AG08396 (cell line): Measurements from ENCODE around the gene DZIP3.

Experiments
- DNase-seq: peaks from one replicate; pipeline ENCODE4 v3.0.0; 2012; ENCODE audit warnings: low spot score, mixed read lengths

The DZIP3 gene

DNA sequence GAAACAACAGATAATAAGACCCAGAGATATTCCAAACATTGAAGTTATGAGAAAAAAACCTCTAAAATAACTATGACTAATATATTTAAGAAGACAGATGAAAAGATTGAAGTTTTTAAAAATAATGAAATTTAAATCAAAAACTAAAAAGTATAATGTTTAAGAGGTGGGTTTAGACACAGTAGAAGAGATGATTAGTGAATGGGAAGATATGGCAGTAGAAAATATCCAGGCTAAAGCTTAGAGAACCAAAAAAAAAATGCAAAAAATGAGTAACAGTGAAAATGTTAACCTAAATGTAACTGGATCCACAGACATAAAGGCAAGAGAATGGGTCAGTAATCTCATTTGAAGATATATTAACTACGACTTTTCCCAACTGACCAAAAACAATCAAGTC is 115.5 kb downstream of the DZIP3 start:
- no peak for DNase-seq

DNA sequence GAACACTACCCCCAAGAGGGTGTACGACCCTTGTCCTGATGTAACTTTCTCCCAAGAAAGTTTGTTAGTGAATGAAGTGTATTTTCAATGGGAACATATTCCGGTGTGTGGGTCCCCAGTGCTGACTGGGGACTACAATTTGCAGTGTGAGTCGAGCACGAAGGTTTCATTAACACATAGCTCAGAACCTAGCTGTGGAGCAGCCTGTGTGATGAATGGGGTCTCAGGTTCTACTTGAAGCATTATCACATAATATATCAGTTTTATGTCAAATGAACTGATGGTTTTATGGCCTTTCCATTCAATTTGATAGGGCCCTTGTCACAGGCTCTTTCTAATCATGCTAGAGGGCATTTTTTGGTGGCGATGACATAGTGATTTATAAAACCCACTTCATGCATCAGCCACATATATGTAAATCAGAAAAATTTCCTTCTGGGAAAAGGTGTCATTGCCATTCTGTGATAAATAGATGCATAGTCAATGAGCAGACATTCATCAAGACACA is 123.5 kb downstream of the DZIP3 start:
- no peak for DNase-seq

GRCh38 chr3:108713816-108714215 is 124.3 kb downstream of the DZIP3 start:
- DNase-seq: no peak

DNA sequence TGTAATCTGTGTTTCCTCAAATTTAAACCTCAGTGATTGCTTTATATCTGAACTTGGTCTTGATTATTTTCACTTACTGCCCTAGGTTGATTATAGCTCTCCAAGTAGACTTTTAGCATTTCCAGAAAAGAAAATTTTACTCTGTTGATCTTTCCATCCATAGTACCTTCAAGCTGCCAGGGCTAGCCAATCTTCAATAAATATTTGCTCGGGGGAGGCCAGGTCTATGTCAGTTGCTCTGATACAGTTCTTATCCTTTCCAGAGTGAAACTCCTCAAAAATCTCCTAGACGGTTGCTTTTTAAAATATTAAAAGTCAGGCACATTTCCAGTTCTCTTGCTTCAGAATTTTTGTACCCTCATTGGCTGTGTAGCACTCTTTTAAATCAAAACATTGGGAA is 128.9 kb downstream of the DZIP3 start:
- no peak for DNase-seq

- DNase-seq: no peak
These were observed 129.8 kb downstream of the DZIP3 start for GRCh38 chr3:108719178-108719806.

DNA sequence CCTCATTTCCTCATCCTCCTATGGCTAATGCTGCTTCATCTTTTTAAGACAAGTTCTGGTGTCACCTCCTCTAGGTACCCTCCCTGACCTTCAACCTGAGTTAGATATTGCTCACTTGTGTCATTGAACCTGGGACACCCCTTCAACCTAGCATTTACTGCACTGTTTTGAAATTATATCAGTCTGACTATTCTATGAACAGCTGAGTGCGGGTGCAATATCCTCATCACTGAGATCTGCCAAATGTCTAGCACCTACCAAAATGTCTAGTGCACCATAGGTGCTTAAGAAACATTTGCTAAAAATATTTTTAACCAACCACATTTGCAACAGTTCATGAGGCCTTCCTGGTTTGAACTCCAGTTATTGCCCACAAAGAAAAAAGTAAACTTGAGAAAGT is 133.2 kb downstream of the DZIP3 start:
- DNase-seq: no peak

- DNase-seq: no peak
These were observed 134.6 kb downstream of the DZIP3 start for GRCh38 chr3:108724101-108724500.

DNA sequence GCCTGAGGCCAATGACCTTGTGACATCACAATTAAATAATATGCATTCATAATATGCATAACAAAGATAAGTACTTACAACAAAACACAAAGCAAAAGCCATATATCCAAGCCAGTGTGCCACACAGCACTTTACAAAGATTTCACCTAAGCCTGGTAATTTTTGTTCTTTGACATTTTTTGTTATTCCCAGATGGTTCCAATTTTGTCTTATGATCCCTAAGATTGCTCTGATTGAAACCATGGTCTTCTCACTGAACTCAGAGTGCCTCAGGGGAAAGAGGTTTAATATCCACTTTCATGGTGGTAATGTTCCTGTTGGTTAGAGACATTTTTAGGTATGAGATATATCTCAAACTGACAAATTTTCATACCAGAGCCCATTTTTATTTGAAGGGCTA is 138.6 kb downstream of the DZIP3 start:
- no peak for DNase-seq

GRCh38 chr3:108728934-108729333 is 139.4 kb downstream of the DZIP3 start:
- DNase-seq: no peak

GRCh38 chr3:108736821-108737220 is 147.3 kb downstream of the DZIP3 start:
- no peak for DNase-seq

DNA sequence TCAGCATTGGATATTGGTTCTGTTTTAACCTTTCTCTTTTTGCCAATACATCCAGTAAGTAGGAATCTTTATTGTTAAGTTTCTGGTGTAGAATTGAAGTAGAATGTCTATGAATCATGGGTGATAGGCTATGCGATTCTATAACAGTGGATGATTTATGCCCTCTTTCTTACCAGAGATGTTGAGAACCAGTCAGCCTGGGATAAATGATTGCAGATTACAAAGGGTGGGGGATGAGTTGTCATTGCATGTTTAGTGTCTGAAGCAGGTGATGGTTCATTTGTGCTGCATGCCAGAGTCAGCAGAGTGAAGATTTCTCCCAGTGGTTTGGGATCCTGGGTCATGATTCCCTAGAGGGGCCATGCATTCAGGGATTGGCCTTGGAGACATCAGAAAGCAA is 153.4 kb downstream of the DZIP3 start:
- no peak for DNase-seq
